Hepatocyte (in vitro differentiated cells): ENCODE measurements around the gene SMIM9.

Experiments used
- CTCF ChIP-seq: fragments of 200-600 bp; sonication (generic); IDR thresholded peaks from 2 replicates; pipeline ENCODE4 v1.5.1; 2016; ENCODE audit warnings: antibody characterized with exemption, mild to moderate bottlenecking; ENCODE audit not compliant: poor library complexity
- EZH2 ChIP-seq: fragments of 200-600 bp; sonication (generic); IDR thresholded peaks from 2 replicates; pipeline ENCODE4 v1.6.1; 2016; ENCODE audit warnings: antibody characterized with exemption, mild to moderate bottlenecking, borderline replicate concordance
- EZH2phosphoT487 ChIP-seq: fragments of 200-600 bp; sonication (generic); IDR thresholded peaks from one replicate; pipeline ENCODE4 v1.6.1; 2018; ENCODE audit warnings: antibody characterized with exemption, mild to moderate bottlenecking, low read depth, moderate library complexity; ENCODE audit not compliant: unreplicated experiment, severe bottlenecking

- TF ChIP-seq CTCF, result no peak
- TF ChIP-seq EZH2phosphoT487, result no peak
- no peak for TF ChIP-seq EZH2
Observed at GRCh38 chrX:154805696-154806091, 28.8 kb downstream of the SMIM9 start.
